H9 (cell line): Measurements from ENCODE around the gene ITPR3. TPM values are rescaled to one million over a fixed set of nuclear protein-coding genes. Genes with fewer than 3 reads are reported as not detected.

Source experiments
- DNase-seq: peaks from one replicate; pipeline ENCODE4 v3.0.0-alpha.2; 2017
- H2AFZ ChIP-seq: one replicate; pipeline ENCODE4 v1.6.1; 2013; ENCODE audit warnings: mild to moderate bottlenecking, low read length, control low read depth, moderate library complexity
- H2AK5ac ChIP-seq: 2 replicates; pipeline ENCODE4 v1.6.1; 2013; ENCODE audit warnings: low read length, control low read depth, mixed read lengths; ENCODE audit not compliant: insufficient read length
- H2BK120ac ChIP-seq: one replicate; pipeline ENCODE4 v1.6.1; 2013; ENCODE audit warnings: low read depth, mild to moderate bottlenecking, low read length, control low read depth, inconsistent platforms; ENCODE audit not compliant: poor library complexity, severe bottlenecking
- H2BK12ac ChIP-seq: 2 replicates; pipeline ENCODE4 v1.6.1; 2013; ENCODE audit warnings: low read length, control low read depth, mixed read lengths, low read depth; ENCODE audit not compliant: insufficient read length
- H2BK15ac ChIP-seq: 2 replicates; pipeline ENCODE4 v1.6.1; 2013; ENCODE audit warnings: low read depth, low read length, control low read depth
- H2BK20ac ChIP-seq: one replicate; pipeline ENCODE4 v1.6.1; 2013; ENCODE audit warnings: low read depth, mild to moderate bottlenecking, low read length, control low read depth, inconsistent platforms; ENCODE audit not compliant: poor library complexity, severe bottlenecking
- H2BK5ac ChIP-seq: 2 replicates; pipeline ENCODE4 v1.6.1; 2013; ENCODE audit warnings: low read length, control low read depth, mixed read lengths; ENCODE audit not compliant: insufficient read length
- H3K14ac ChIP-seq: 2 replicates; pipeline ENCODE4 v1.6.1; 2013; ENCODE audit warnings: low read length, control low read depth; ENCODE audit not compliant: insufficient read depth
- H3K18ac ChIP-seq: 2 replicates; pipeline ENCODE4 v1.6.1; 2013; ENCODE audit warnings: low read depth, mild to moderate bottlenecking, mixed read lengths, low read length, control low read depth; ENCODE audit not compliant: insufficient read length
- H3K23ac ChIP-seq: 2 replicates; pipeline ENCODE4 v1.6.1; 2013; ENCODE audit warnings: low read length, control low read depth, mixed read lengths, low read depth; ENCODE audit not compliant: insufficient read length
- H3K23me2 ChIP-seq: 2 replicates; pipeline ENCODE4 v1.6.1; 2013; ENCODE audit warnings: low read depth, mild to moderate bottlenecking, mixed read lengths, low read length, control low read depth; ENCODE audit not compliant: insufficient read length, poor library complexity, severe bottlenecking
- H3K27ac ChIP-seq: 2 replicates; pipeline ENCODE4 v1.5.1; 2013; ENCODE audit warnings: low read length, control low read depth, mixed read lengths, low read depth; ENCODE audit not compliant: insufficient read length
- H3K27me3 ChIP-seq: 2 replicates; pipeline ENCODE4 v1.6.1; 2013; ENCODE audit warnings: low read length, control low read depth, inconsistent platforms; ENCODE audit not compliant: insufficient read depth
- H3K4ac ChIP-seq: 2 replicates; pipeline ENCODE4 v1.6.1; 2013; ENCODE audit warnings: low read depth, mild to moderate bottlenecking, control low read depth, inconsistent platforms, low read length, moderate library complexity
- H3K4me1 ChIP-seq: 2 replicates; pipeline ENCODE4 v1.6.1; 2013; ENCODE audit warnings: low read length, control low read depth, inconsistent platforms; ENCODE audit not compliant: insufficient read depth
- H3K4me2 ChIP-seq: 2 replicates; pipeline ENCODE4 v1.6.1; 2013; ENCODE audit warnings: low read length, control low read depth, mixed read lengths; ENCODE audit not compliant: insufficient read length, insufficient read depth
- H3K56ac ChIP-seq: 2 replicates; pipeline ENCODE4 v1.6.1; 2013; ENCODE audit warnings: low read depth, mild to moderate bottlenecking, mixed read lengths, low read length, control low read depth; ENCODE audit not compliant: insufficient read length
- H3K79me1 ChIP-seq: 2 replicates; pipeline ENCODE4 v1.6.1; 2013; ENCODE audit warnings: low read depth, mild to moderate bottlenecking, moderate library complexity, low read length, control low read depth, inconsistent platforms; ENCODE audit not compliant: insufficient read depth, poor library complexity, severe bottlenecking
- H3K79me2 ChIP-seq: 2 replicates; pipeline ENCODE4 v1.6.1; 2013; ENCODE audit warnings: low read length, control low read depth, inconsistent platforms; ENCODE audit not compliant: insufficient read depth
- H3K9ac ChIP-seq: 2 replicates; pipeline ENCODE4 v1.6.1; 2013; ENCODE audit warnings: low read length, control low read depth, mixed read lengths; ENCODE audit not compliant: insufficient read length; ENCODE audit errors: extremely low read depth
- H3K9me3 ChIP-seq: one replicate; pipeline ENCODE4 v1.6.1; 2013; ENCODE audit warnings: low read depth, low read length, inconsistent platforms; ENCODE audit not compliant: control insufficient read depth
- H3T11ph ChIP-seq: one replicate; pipeline ENCODE4 v1.6.1; 2013; ENCODE audit warnings: mild to moderate bottlenecking, low read length, control low read depth, inconsistent platforms
- H4K20me1 ChIP-seq: one replicate; pipeline ENCODE4 v1.6.1; 2013; ENCODE audit not compliant: control insufficient read depth, insufficient read length, insufficient read depth
- H4K5ac ChIP-seq: 2 replicates; pipeline ENCODE4 v1.6.1; 2013; ENCODE audit warnings: low read depth, mild to moderate bottlenecking, mixed read lengths, low read length, control low read depth; ENCODE audit not compliant: insufficient read length
- H4K8ac ChIP-seq: replicated peaks from 2 replicates; pipeline ENCODE4 v1.6.1; 2013; ENCODE audit warnings: low read length, control low read depth, mixed read lengths, low read depth; ENCODE audit not compliant: insufficient read length
- H4K91ac ChIP-seq: 2 replicates; pipeline ENCODE4 v1.6.1; 2013; ENCODE audit warnings: low read depth, mild to moderate bottlenecking, moderate library complexity, mixed read lengths, low read length, control low read depth; ENCODE audit not compliant: insufficient read length
- H3K27ac Mint-ChIP-seq, 3 experiments: 2 replicates in 2 of 3; 3 replicates in 1 of 3; pipeline ENCODE4 v1.8.0; 2020 to 2021; ENCODE audit warnings: mixed read lengths in 3 of 3, mild to moderate bottlenecking in 1 of 3, moderate library complexity in 1 of 3
- H3K27me3 Mint-ChIP-seq: 2 replicates; pipeline ENCODE4 v1.8.0; 2021; ENCODE audit warnings: low read depth, mild to moderate bottlenecking, moderate library complexity, mixed read lengths
- H3K36me3 Mint-ChIP-seq, 3 experiments: 2 replicates in 2 of 3; 3 replicates in 1 of 3; pipeline ENCODE4 v1.8.0; 2020 to 2021; ENCODE audit warnings: low read depth in 3 of 3, mixed read lengths in 3 of 3; ENCODE audit not compliant: insufficient read depth in 1 of 3
- H3K4me1 Mint-ChIP-seq, 2 experiments: 2 replicates each; pipeline ENCODE4 v1.8.0; 2020; ENCODE audit warnings: mixed read lengths in 2 of 2
- H3K4me3 Mint-ChIP-seq, 2 experiments: 2 replicates in 1 of 2; 3 replicates in 1 of 2; pipeline ENCODE4 v1.8.0; 2020 to 2021; ENCODE audit warnings: mild to moderate bottlenecking in 2 of 2, mixed read lengths in 2 of 2, moderate library complexity in 1 of 2
- H3K9me3 Mint-ChIP-seq, 2 experiments: 2 replicates in 1 of 2; 3 replicates in 1 of 2; pipeline ENCODE4 v1.8.0; 2020; ENCODE audit warnings: mild to moderate bottlenecking in 2 of 2, mixed read lengths in 2 of 2, moderate library complexity in 1 of 2
- CTCF ChIP-seq: fragments of 200-600 bp; sonication (generic); conservative IDR thresholded peaks from 3 replicates; pipeline ENCODE4 v1.8.0; 2021; ENCODE audit warnings: antibody characterized with exemption, mild to moderate bottlenecking
- WGBS: extraction: QIAGEN DNeasy Blood & Tissue Kit; methylation state at CpG from one replicate; pipeline ENCODE4 v1.1.7; 2013; ENCODE audit warnings: missing lambda C conversion rate, low lambda C conversion rate, mixed read lengths; ENCODE audit not compliant: insufficient read length; ENCODE audit errors: extremely low coverage; 5-methylcytosine and 5-hydroxymethylcytosine counted together
- total RNA-seq: library from RNA; stranded (reverse); gene quantifications from 2 replicates; pipeline ENCODE4 v1.2.1, GENCODE V29; 2021

The ITPR3 gene
- total RNA-seq, 1 experiment from 2014 or later = 40.3 TPM

GRCh38 chr6:33590531-33591198 lies 30.5 kb upstream of the ITPR3 start:
- WGBS = no CpG with 5 or more reads among the region's 15 CpGs
- TF ChIP-seq CTCF = no peak
- H4K5ac ChIP-seq = no peak overlapping the region
- H3K27me3 Mint-ChIP-seq = peaks cover 17% of the 10 kb centered on the region
- peaks cover 7% of the 10 kb centered on the region for H3K23me2 ChIP-seq
- no peaks in the 10 kb centered on the region for H3K79me1 ChIP-seq
- no peaks in the 10 kb centered on the region; a peak in 1 of 7 replicates for H3K36me3 Mint-ChIP-seq
- H3K23ac ChIP-seq = no peak overlapping the region
- no peak overlapping the region for H4K8ac ChIP-seq
- no peak overlapping the region for H3K4me2 ChIP-seq
- no peak overlapping the region for H2BK12ac ChIP-seq
- no peaks in the 10 kb centered on the region for H4K20me1 ChIP-seq
- H3K56ac ChIP-seq = no peak overlapping the region
- H3K4me1 ChIP-seq = no peaks in the 10 kb centered on the region
- no peak overlapping the region for H4K91ac ChIP-seq
- peak overlapping the region in 2 of 3 experiments; percentile 38 to 92; a peak in 3 of 7 replicates for H3K27ac Mint-ChIP-seq
- H2AFZ ChIP-seq = no peak overlapping the region
- H2BK20ac ChIP-seq = no peak overlapping the region
- H3K14ac ChIP-seq = peak overlapping the region; percentile 49
- H3K4me3 Mint-ChIP-seq = no peak overlapping the region
- H3K9ac ChIP-seq = no peak overlapping the region
- H3K27ac ChIP-seq = no peak overlapping the region
- no peak overlapping the region for H3K4ac ChIP-seq
- peak; percentile 67 for DNase-seq
- H3K18ac ChIP-seq = peak overlapping the region; percentile 44
- peaks cover 0 to 6% of the 10 kb centered on the region in 2 experiments; a peak in 2 of 5 replicates for H3K9me3 Mint-ChIP-seq
- no peak overlapping the region for H2BK120ac ChIP-seq
- no peaks in the 10 kb centered on the region for H3K27me3 ChIP-seq
- H2BK15ac ChIP-seq = no peak overlapping the region
- peaks cover 34 to 45% of the 10 kb centered on the region in 2 experiments for H3K4me1 Mint-ChIP-seq
- no peaks in the 10 kb centered on the region for H3K79me2 ChIP-seq
- H2BK5ac ChIP-seq = no peak overlapping the region
- H3T11ph ChIP-seq = no peak overlapping the region
- no peaks in the 10 kb centered on the region for H3K9me3 ChIP-seq
- H2AK5ac ChIP-seq = no peak overlapping the region
